Ovary (tissue), 9 donors: ENCODE measurements around the gene NDUFC2. TPM values are rescaled to one million over a fixed set of nuclear protein-coding genes. Genes with fewer than 3 reads are reported as not detected.

Experiments used
- DNase-seq, 5 donors: peaks; one replicate each; pipeline ENCODE4 v3.0.0-alpha.2; 2019 to 2020
- H3K27ac ChIP-seq, 2 donors: fragments of 200-600 bp; one replicate each; pipeline versions ENCODE4 v1.5.1 to v1.8.0; 2019 to 2022
- H3K27me3 ChIP-seq: fragments of 200-600 bp; one replicate; pipeline ENCODE4 v1.8.0; 2022
- H3K36me3 ChIP-seq: fragments of 200-600 bp; sonication (generic); one replicate; pipeline ENCODE4 v1.5.1; 2019
- H3K4me1 ChIP-seq: one replicate; pipeline ENCODE4 v1.8.1; 2013; ENCODE audit warnings: mild to moderate bottlenecking, moderate library complexity; ENCODE audit not compliant: insufficient read depth
- H3K4me3 ChIP-seq: fragments of 200-600 bp; sonication (generic); one replicate; pipeline ENCODE4 v1.5.1; 2017
- H3K9me3 ChIP-seq, 2 donors: fragments of 200-600 bp in 1 of 2; sonication (generic) in 1 of 2; one replicate each; pipeline versions ENCODE4 v1.5.1 to v1.8.1; 2013 to 2019; ENCODE audit warnings: mild to moderate bottlenecking in 1 of 2, moderate library complexity in 1 of 2
- EP300 ChIP-seq: sonication (generic); formaldehyde crosslinking; IDR thresholded peaks from one replicate; pipeline ENCODE4 v1.6.1; 2017; ENCODE audit warnings: antibody characterized with exemption
- POLR2A ChIP-seq: fragments of 450-650 bp; IDR thresholded peaks from one replicate; pipeline ENCODE4 v1.6.1; 2017; ENCODE audit warnings: antibody characterized with exemption, mild to moderate bottlenecking, moderate library complexity
- WGBS, 3 donors: extraction: QIAGEN DNeasy Blood & Tissue Kit in 1 of 3; methylation state at CpG; one replicate each; pipeline versions ENCODE4 v1.1.5 to v1.1.7; 2013 to 2017; 5-methylcytosine and 5-hydroxymethylcytosine counted together
- intact Hi-C, 4 donors: fragments of 100-400 bp; cut with DNase I; formaldehyde crosslinking; loops; one replicate each; pipeline versions ENCODE4 v1.11.0 to v1.15.1; 2022 to 2023
- polyA plus RNA-seq, 2 donors: library from polyadenylated mRNA; stranded (reverse); fragments of 200-250 nt in 1 of 2; fragments of 350-450 nt in 1 of 2; fragmentation: Illumina TruSeq in 1 of 2; extraction: RNeasy Lipid Tissue Mini Kit (QIAGEN cat#74804) in 1 of 2; gene quantifications; one replicate each; pipeline ENCODE4 v1.2.3, GENCODE V29; 2013 to 2014
- total RNA-seq, 7 donors: library from RNA; depleted of rRNA in 2 of 7; stranded (reverse); fragments of >200 nt in 2 of 7; fragmentation: NEBNext Ultra II Directional in 3 of 7; extraction: Animal tissue kit (Norgen Biotek cat#: 25700) in 3 of 7; gene quantifications; one replicate each; pipeline versions ENCODE4 v1.1.0 to v1.2.4, GENCODE V29; 2016 to 2023
- TF ChIP-seq, protein P1 (sequence below), 3 donors: fragments of 450-650 bp in 2 of 3; fragments of 200-600 bp in 1 of 3; IDR thresholded peaks; one replicate each; pipeline versions ENCODE4 v1.5.1 to v1.8.0; 2016 to 2022; ENCODE audit warnings: antibody characterized with exemption in 3 of 3, mild to moderate bottlenecking in 1 of 3
- donor health status: DM: no; HTN: no; CAD: no; lungs with moderate emphysema.
- donor health status: DM: no; HTN: no; CAD: no.
- donor health status: Bipolar disorder and iron deficiency.
- donor health status: DM: yes; HTN: yes; CAD: no.
- donor health status: DM: no; HTN: no; CAD: no.
- donor health status: DM: yes; HTN: yes; CAD: no.

NDUFC2 gene
- total and polyA plus RNA-seq, 9 donors: 59.0 to 158 (median 127) TPM

GRCh38 chr11:78057462-78058055, 22.1 kb downstream of the NDUFC2 start:
- Histone ChIP-seq H3K9me3 (no peaks in the 10 kb centered on the region), H3K27me3 (no peaks in the 10 kb centered on the region), H3K27ac (no peak overlapping the region), H3K4me3 (no peak overlapping the region), H3K4me1 (peaks cover 1% of the 10 kb centered on the region), H3K36me3 (no peaks in the 10 kb centered on the region)
- DNase-seq: no peak
- TF ChIP-seq EP300 (no peak), POLR2A (no peak)
- TF ChIP-seq, protein P1, sequence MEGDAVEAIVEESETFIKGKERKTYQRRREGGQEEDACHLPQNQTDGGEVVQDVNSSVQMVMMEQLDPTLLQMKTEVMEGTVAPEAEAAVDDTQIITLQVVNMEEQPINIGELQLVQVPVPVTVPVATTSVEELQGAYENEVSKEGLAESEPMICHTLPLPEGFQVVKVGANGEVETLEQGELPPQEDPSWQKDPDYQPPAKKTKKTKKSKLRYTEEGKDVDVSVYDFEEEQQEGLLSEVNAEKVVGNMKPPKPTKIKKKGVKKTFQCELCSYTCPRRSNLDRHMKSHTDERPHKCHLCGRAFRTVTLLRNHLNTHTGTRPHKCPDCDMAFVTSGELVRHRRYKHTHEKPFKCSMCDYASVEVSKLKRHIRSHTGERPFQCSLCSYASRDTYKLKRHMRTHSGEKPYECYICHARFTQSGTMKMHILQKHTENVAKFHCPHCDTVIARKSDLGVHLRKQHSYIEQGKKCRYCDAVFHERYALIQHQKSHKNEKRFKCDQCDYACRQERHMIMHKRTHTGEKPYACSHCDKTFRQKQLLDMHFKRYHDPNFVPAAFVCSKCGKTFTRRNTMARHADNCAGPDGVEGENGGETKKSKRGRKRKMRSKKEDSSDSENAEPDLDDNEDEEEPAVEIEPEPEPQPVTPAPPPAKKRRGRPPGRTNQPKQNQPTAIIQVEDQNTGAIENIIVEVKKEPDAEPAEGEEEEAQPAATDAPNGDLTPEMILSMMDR (IDR thresholded peaks at IDR 0.05): no peak
- intact Hi-C loops: no loop called here
- 78 to 91% (median 79%) methylated on average over 10 of the region's 10 CpGs for WGBS, 3 donors

DNA sequence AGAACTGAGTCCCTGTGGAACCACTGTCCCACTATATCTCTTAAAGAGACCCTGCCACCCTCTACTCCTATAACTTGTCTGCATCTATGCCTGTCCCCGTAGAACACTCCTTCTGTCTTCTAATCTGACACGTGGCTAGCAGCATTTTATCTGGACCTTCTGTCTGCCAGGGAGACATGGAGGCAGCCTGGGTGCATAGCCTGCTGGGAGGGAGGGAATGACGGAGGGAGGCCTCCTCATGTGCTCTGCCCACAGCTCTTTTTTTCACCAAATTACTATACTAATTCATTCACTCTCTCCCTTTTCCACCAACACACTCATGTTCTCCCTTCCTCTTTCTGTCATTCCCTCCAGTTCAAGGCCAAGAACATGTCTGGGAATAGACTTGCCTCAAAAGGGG, 23.6 kb downstream of the NDUFC2 start:
- Histone ChIP-seq H3K27me3 (no peaks in the 10 kb centered on the region), H3K27ac (no peak overlapping the region), H3K9me3 (no peaks in the 10 kb centered on the region), H3K36me3 (no peaks in the 10 kb centered on the region), H3K4me3 (no peak overlapping the region), H3K4me1 (peaks cover 1% of the 10 kb centered on the region)
- no peak for DNase-seq
- TF ChIP-seq, protein P1 (IDR thresholded peaks at IDR 0.05): no peak
- TF ChIP-seq POLR2A (no peak), EP300 (no peak)
- intact Hi-C loops: no loop called here
- 59 to 75% (median 71%) methylated on average over 3 of the region's 3 CpGs for WGBS, 3 donors

DNA sequence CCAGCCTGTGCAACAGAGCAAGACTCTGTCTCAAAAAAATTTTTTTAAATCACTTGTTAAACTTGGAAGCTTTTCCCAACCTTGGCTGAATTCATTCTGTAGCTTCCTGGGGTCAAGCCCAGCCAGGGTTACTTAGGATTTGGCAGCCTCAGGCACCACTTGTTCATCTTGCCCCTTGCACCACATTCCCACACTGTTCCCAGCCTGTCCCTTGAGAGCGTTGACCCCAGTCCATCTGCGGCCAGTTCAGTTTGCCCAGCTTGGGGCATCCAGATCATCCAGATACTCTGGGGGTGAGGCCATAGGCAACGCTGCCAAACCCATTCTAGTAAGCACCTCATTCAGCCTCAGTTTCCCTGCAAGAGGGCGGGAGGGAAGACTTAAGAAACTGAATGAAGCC, 24.7 kb downstream of the NDUFC2 start:
- no peaks in the 10 kb centered on the region for H3K36me3 ChIP-seq
- 88 to 93% (median 90%) methylated on average over 4 of the region's 4 CpGs for WGBS, 3 donors
- no peak overlapping the region for H3K27ac ChIP-seq
- intact Hi-C loops: no loop called here
- no peak for DNase-seq
- H3K4me1 ChIP-seq: no peaks in the 10 kb centered on the region
- H3K9me3 ChIP-seq: no peaks in the 10 kb centered on the region
- H3K4me3 ChIP-seq: no peak overlapping the region
- TF ChIP-seq, protein P1 (IDR thresholded peaks at IDR 0.05): no peak
- TF ChIP-seq EP300 (no peak), POLR2A (no peak)
- no peaks in the 10 kb centered on the region for H3K27me3 ChIP-seq

- no peaks in the 10 kb centered on the region for H3K36me3 ChIP-seq
- H3K27me3 ChIP-seq: no peaks in the 10 kb centered on the region
- no peaks in the 10 kb centered on the region for H3K9me3 ChIP-seq
- TF ChIP-seq EP300 (no peak), POLR2A (no peak)
- TF ChIP-seq, protein P1 (IDR thresholded peaks at IDR 0.05): no peak
- H3K27ac ChIP-seq: no peak overlapping the region
- no peaks in the 10 kb centered on the region for H3K4me1 ChIP-seq
- H3K4me3 ChIP-seq: no peak overlapping the region
- whole genome bisulfite sequencing, 3 donors: 84 to 86% (median 85%) methylated on average over 6 of the region's 6 CpGs
- no peak for DNase-seq
- intact Hi-C loops: no loop called here
These were observed 28.5 kb downstream of the NDUFC2 start for GRCh38 chr11:78050964-78051831.
